Smooth muscle cell (in vitro differentiated cells): ENCODE results near the gene MRPL16. TPM values are rescaled to one million over a fixed set of nuclear protein-coding genes. Genes with fewer than 3 reads are reported as not detected.

ENCODE experiments used
- DNase-seq: peaks from one replicate; lab custom pipeline; 2025; ENCODE audit not compliant: unreplicated experiment; lab: John Stamatoyannopoulos, UW
- H2AFZ ChIP-seq: fragments of 200-600 bp; sonication (generic); 2 replicates; pipeline ENCODE4 v1.6.0; 2016; ENCODE audit warnings: antibody characterized with exemption, low read depth, mild to moderate bottlenecking
- H3F3A ChIP-seq: fragments of 200-600 bp; sonication (generic); 2 replicates; pipeline ENCODE4 v1.6.0; 2017; ENCODE audit warnings: antibody characterized with exemption, low read depth
- H3K27ac ChIP-seq: fragments of 200-600 bp; sonication (generic); 2 replicates; pipeline ENCODE4 v1.5.1; 2016; ENCODE audit warnings: low read depth, mild to moderate bottlenecking
- H3K27me3 ChIP-seq: fragments of 200-600 bp; sonication (generic); 2 replicates; pipeline ENCODE4 v1.6.1; 2016; ENCODE audit warnings: low read depth, mild to moderate bottlenecking
- H3K36me3 ChIP-seq: fragments of 200-600 bp; sonication (generic); 2 replicates; pipeline ENCODE4 v1.5.1; 2016; ENCODE audit warnings: low read depth
- H3K4me1 ChIP-seq: fragments of 200-600 bp; sonication (generic); 2 replicates; pipeline ENCODE4 v1.5.1; 2016; ENCODE audit warnings: low read depth
- H3K4me2 ChIP-seq: fragments of 200-600 bp; sonication (generic); 2 replicates; pipeline ENCODE4 v1.6.0; 2016; ENCODE audit warnings: mild to moderate bottlenecking
- H3K4me3 ChIP-seq: fragments of 200-600 bp; sonication (generic); 2 replicates; pipeline ENCODE4 v1.5.1; 2016; ENCODE audit warnings: mild to moderate bottlenecking
- H3K79me2 ChIP-seq: fragments of 200-600 bp; sonication (generic); 2 replicates; pipeline ENCODE4 v1.6.0; 2016; ENCODE audit warnings: low read depth, mild to moderate bottlenecking
- H3K9ac ChIP-seq: fragments of 200-600 bp; sonication (generic); 2 replicates; pipeline ENCODE4 v1.6.0; 2016; ENCODE audit warnings: low read depth
- H3K9me3 ChIP-seq: fragments of 200-600 bp; sonication (generic); replicated peaks from 2 replicates; pipeline ENCODE4 v1.5.1; 2016; ENCODE audit warnings: low read depth
- H4K20me1 ChIP-seq: fragments of 200-600 bp; sonication (generic); 2 replicates; pipeline ENCODE4 v1.6.0; 2016; ENCODE audit warnings: low read depth
- CTCF ChIP-seq: fragments of 200-600 bp; sonication (generic); IDR thresholded peaks from 2 replicates; pipeline ENCODE4 v1.5.1; 2017; ENCODE audit warnings: borderline replicate concordance, mild to moderate bottlenecking, antibody characterized with exemption; ENCODE audit not compliant: insufficient read depth, poor library complexity, severe bottlenecking
- WGBS: methylation state at CpG from one replicate; pipeline ENCODE4 v1.1.7; 2016; ENCODE audit warnings: low lambda C conversion rate; 5-methylcytosine and 5-hydroxymethylcytosine counted together
- polyA plus RNA-seq: library from polyadenylated mRNA; unstranded; fragments of >200 nt; fragmentation: Nextera tagmentation; extraction: Ambion mirVana; gene quantifications from 2 replicates; pipeline ENCODE4 v1.2.1, GENCODE V29; 2016
- total RNA-seq: library from RNA; depleted of rRNA; stranded (reverse); fragments of >200 nt; gene quantifications from 2 replicates; pipeline ENCODE4 v1.2.3, GENCODE V29; 2014

The MRPL16 gene
- total and polyA plus RNA-seq, 2 experiments from 2014 or later = 32.9 to 48.9 TPM

GRCh38 chr11:59841514-59841913 lies 30.9 kb upstream of the MRPL16 start:
- no peak overlapping the region for H3K4me2 ChIP-seq
- no peaks in the 10 kb centered on the region for H3K4me1 ChIP-seq
- H3K27ac ChIP-seq = no peak overlapping the region
- H3F3A ChIP-seq = no peaks in the 10 kb centered on the region
- H3K79me2 ChIP-seq = no peaks in the 10 kb centered on the region
- H3K9me3 ChIP-seq = no peaks in the 10 kb centered on the region
- no peak for DNase-seq
- H2AFZ ChIP-seq = no peak overlapping the region
- no peak overlapping the region for H3K4me3 ChIP-seq
- WGBS = 83% methylated on average over 2 of the region's 2 CpGs
- no peaks in the 10 kb centered on the region for H3K36me3 ChIP-seq
- no peaks in the 10 kb centered on the region for H4K20me1 ChIP-seq
- no peaks in the 10 kb centered on the region for H3K27me3 ChIP-seq
- no peak for TF ChIP-seq CTCF
- H3K9ac ChIP-seq = no peak overlapping the region

- no peak overlapping the region for H3K27ac ChIP-seq
- H3K9ac ChIP-seq = no peak overlapping the region
- H3K9me3 ChIP-seq = no peaks in the 10 kb centered on the region
- no peak overlapping the region for H3K4me3 ChIP-seq
- DNase-seq = no peak
- no peak for TF ChIP-seq CTCF
- H3K4me2 ChIP-seq = no peak overlapping the region
- H3F3A ChIP-seq = no peaks in the 10 kb centered on the region
- H3K4me1 ChIP-seq = no peaks in the 10 kb centered on the region
- no peak overlapping the region for H2AFZ ChIP-seq
- H3K27me3 ChIP-seq = no peaks in the 10 kb centered on the region
- no peaks in the 10 kb centered on the region for H3K36me3 ChIP-seq
- H3K79me2 ChIP-seq = no peaks in the 10 kb centered on the region
- no peaks in the 10 kb centered on the region for H4K20me1 ChIP-seq
Measured at GRCh38 chr11:59839615-59840014, 29.0 kb upstream of the MRPL16 start.

- WGBS = 93% methylated on average over 2 of the region's 2 CpGs
- no peaks in the 10 kb centered on the region for H3K4me1 ChIP-seq
- no peaks in the 10 kb centered on the region for H3F3A ChIP-seq
- TF ChIP-seq CTCF = no peak
- H3K9me3 ChIP-seq = no peaks in the 10 kb centered on the region
- H3K27me3 ChIP-seq = no peaks in the 10 kb centered on the region
- H3K9ac ChIP-seq = no peak overlapping the region
- no peaks in the 10 kb centered on the region for H3K79me2 ChIP-seq
- no peak overlapping the region for H3K4me2 ChIP-seq
- H3K27ac ChIP-seq = no peak overlapping the region
- no peak overlapping the region for H2AFZ ChIP-seq
- H3K36me3 ChIP-seq = no peaks in the 10 kb centered on the region
- no peak overlapping the region for H3K4me3 ChIP-seq
- no peak for DNase-seq
- no peaks in the 10 kb centered on the region for H4K20me1 ChIP-seq
Measured at GRCh38 chr11:59833602-59834001, 23.0 kb upstream of the MRPL16 start.

- 84% methylated on average over 3 of the region's 3 CpGs for WGBS
- TF ChIP-seq CTCF = no peak
- H4K20me1 ChIP-seq = no peaks in the 10 kb centered on the region
Measured at GRCh38 chr11:59829358-59829757, 18.8 kb upstream of the MRPL16 start.

More at GRCh38 chr11:59829358-59829757, 18.8 kb upstream of the MRPL16 start:
- no peaks in the 10 kb centered on the region for H3F3A ChIP-seq
- H3K79me2 ChIP-seq = no peaks in the 10 kb centered on the region
- H2AFZ ChIP-seq = no peak overlapping the region
- no peak overlapping the region for H3K27ac ChIP-seq
- H3K4me2 ChIP-seq = no peak overlapping the region
- H3K9ac ChIP-seq = no peak overlapping the region
- no peak overlapping the region for H3K4me3 ChIP-seq
- no peak for DNase-seq
- no peaks in the 10 kb centered on the region for H3K27me3 ChIP-seq
- no peaks in the 10 kb centered on the region for H3K36me3 ChIP-seq
- H3K4me1 ChIP-seq = no peaks in the 10 kb centered on the region
- no peaks in the 10 kb centered on the region for H3K9me3 ChIP-seq
